Measurements from ENCODE around the gene TEX22.

GRCh38 chr14:105368426-105368825 is 29.9 kb upstream of the TEX22 start:
- TF ChIP-seq POLR2A (IDR thresholded peaks at IDR 0.05) (no peak), CTCF (IDR thresholded peaks at IDR 0.05) (no peak)

All from ovary (tissue), 3 donors.